Activated CD4-positive, alpha-beta memory T cell treated with anti-CD3 and anti-CD28 coated beads for 36 hours (primary cell): Measurements from ENCODE around the gene KLHL35. TPM values are rescaled to one million over a fixed set of nuclear protein-coding genes. Genes with fewer than 3 reads are reported as not detected.

Experiments
- CTCF ChIA-PET: fragments of 350-600 bp; sonication (Branson Sonifier 250); formaldehyde crosslinking; loops from one replicate; lab custom pipeline; 2021; ENCODE audit warnings: antibody characterized with exemption, inconsistent platforms; lab: Charles Lee
- POLR2A ChIA-PET: fragments of 350-600 bp; sonication (Branson Sonifier 250); formaldehyde crosslinking; loops from one replicate; lab custom pipeline; 2021; ENCODE audit warnings: antibody characterized with exemption; lab: Charles Lee
- DNase-seq: peaks from one replicate; pipeline ENCODE4 v3.0.0-alpha.2; 2020
- H3K27ac Mint-ChIP-seq: one replicate; pipeline ENCODE4 v1.8.0; 2021; ENCODE audit warnings: mixed read lengths
- H3K27me3 Mint-ChIP-seq: one replicate; pipeline ENCODE4 v1.8.0; 2021; ENCODE audit warnings: mixed read lengths
- H3K36me3 Mint-ChIP-seq: one replicate; pipeline ENCODE4 v1.8.0; 2021; ENCODE audit warnings: mixed read lengths
- H3K4me1 Mint-ChIP-seq: one replicate; pipeline ENCODE4 v1.8.0; 2021; ENCODE audit warnings: low read depth, mixed read lengths
- H3K4me3 Mint-ChIP-seq: one replicate; pipeline ENCODE4 v1.8.0; 2021; ENCODE audit warnings: mild to moderate bottlenecking, mixed read lengths
- H3K9me3 Mint-ChIP-seq: one replicate; pipeline ENCODE4 v1.8.0; 2021; ENCODE audit warnings: mixed read lengths
- intact Hi-C: fragments of 100-400 bp; cut with micrococcal nuclease; formaldehyde crosslinking; loops from one replicate; pipeline ENCODE4 v1.15.1; 2023
- total RNA-seq, 2 experiments: library from RNA; stranded (reverse); gene quantifications; one replicate each; pipeline ENCODE4 v1.2.3, GENCODE V29; 2021

Gene KLHL35
- total RNA-seq, 2 experiments from 2014 or later, result 0.12 to 0.51 TPM

GRCh38 chr11:75376175-75376574, 56.8 kb downstream of the KLHL35 start:
- H3K9me3 Mint-ChIP-seq, result no peaks in the 10 kb centered on the region
- ChIA-PET CTCF (interaction anchor here (2.4 kb wide), 1 partner anchor 96 kb away, joined by 9 read pairs; no protein-coding TSS in a partner anchor), POLR2A (no interaction called here)
- no peak overlapping the region for H3K27ac Mint-ChIP-seq
- no peak for DNase-seq
- H3K4me1 Mint-ChIP-seq, result no peaks in the 10 kb centered on the region
- no peaks in the 10 kb centered on the region for H3K27me3 Mint-ChIP-seq
- H3K36me3 Mint-ChIP-seq, result no peaks in the 10 kb centered on the region
- no peak overlapping the region for H3K4me3 Mint-ChIP-seq
- intact Hi-C loops, result no loop called here

GRCh38 chr11:75375626-75376025, 57.4 kb downstream of the KLHL35 start:
- intact Hi-C loops, result no loop called here
- Mint-ChIP-seq H3K36me3 (no peaks in the 10 kb centered on the region), H3K4me3 (no peak overlapping the region), H3K27me3 (no peaks in the 10 kb centered on the region), H3K9me3 (no peaks in the 10 kb centered on the region), H3K4me1 (no peaks in the 10 kb centered on the region), H3K27ac (no peak overlapping the region)
- CTCF ChIA-PET, result interaction anchor here (2.4 kb wide), 1 partner anchor 96 kb away, joined by 9 read pairs; no protein-coding TSS in a partner anchor
- no peak for DNase-seq
- POLR2A ChIA-PET, result no interaction called here

- no peak overlapping the region for H3K27ac Mint-ChIP-seq
- ChIA-PET CTCF (interaction anchor here (0.7 to 1.0 kb wide), 2 partner anchors 9 to 13 kb away, joined by 3 to 4 read pairs; no protein-coding TSS in a partner anchor), POLR2A (no interaction called here)
- intact Hi-C loops, result no loop called here
- no peak for DNase-seq
- H3K36me3 Mint-ChIP-seq, result no peaks in the 10 kb centered on the region
- H3K27me3 Mint-ChIP-seq, result no peaks in the 10 kb centered on the region
- H3K9me3 Mint-ChIP-seq, result no peaks in the 10 kb centered on the region
- no peak overlapping the region for H3K4me3 Mint-ChIP-seq
- peaks cover 2% of the 10 kb centered on the region for H3K4me1 Mint-ChIP-seq
These were observed 58.4 kb downstream of the KLHL35 start for GRCh38 chr11:75374646-75375045.

GRCh38 chr11:75373201-75373600, 59.8 kb downstream of the KLHL35 start:
- intact Hi-C loops, result no loop called here
- CTCF ChIA-PET, result interaction anchor here (1.2 to 1.7 kb wide), 2 partner anchors 93 to 95 kb away, joined by 3 to 9 read pairs; no protein-coding TSS in a partner anchor
- H3K27me3 Mint-ChIP-seq, result no peaks in the 10 kb centered on the region
- no peak overlapping the region for H3K27ac Mint-ChIP-seq
- no peak overlapping the region for H3K4me3 Mint-ChIP-seq
- DNase-seq, result no peak
- peaks cover 2% of the 10 kb centered on the region for H3K4me1 Mint-ChIP-seq
- peaks cover 3% of the 10 kb centered on the region for H3K9me3 Mint-ChIP-seq
- H3K36me3 Mint-ChIP-seq, result no peaks in the 10 kb centered on the region
- POLR2A ChIA-PET, result no interaction called here

Other genes with a start within 250 kb of the KLHL35 start
- under 1 TPM in 1 of 2 experiments, not detected in 1; 0.07 TPM for gene TPBGL, start 192.4 kb downstream of the KLHL35 start, total RNA-seq
- 10 to 100 TPM; 16.3 to 18.8 TPM for gene ARRB1, start 81.5 kb downstream of the KLHL35 start, total RNA-seq
- 1,000 to 10,000 TPM; 4,423 to 4,525 TPM for gene RPS3, start 33.7 kb downstream of the KLHL35 start, total RNA-seq
- 10 to 100 TPM; 26.5 to 32.0 TPM for gene GDPD5, start 92.7 kb upstream of the KLHL35 start, total RNA-seq
- 10 to 100 TPM; 15.2 to 17.4 TPM for gene SERPINH1, start 129.1 kb upstream of the KLHL35 start, total RNA-seq
- gene MAP6, start 235.8 kb upstream of the KLHL35 start, total RNA-seq, result under 1 TPM in 1 of 2 experiments, not detected in 1; 0.05 TPM